Neural cell (in vitro differentiated cells): ENCODE data around the gene THRB.

Experiments used
- EP300 ChIP-seq: fragments of 450-650 bp; conservative IDR thresholded peaks from 2 replicates; pipeline ENCODE4 v1.6.1; 2014; ENCODE audit warnings: antibody characterized with exemption, mild to moderate bottlenecking, moderate library complexity; ENCODE audit not compliant: poor library complexity, severe bottlenecking
- EZH2 ChIP-seq: fragments of 200-600, 300-800 bp; shearing (Covaris generic), sonication (generic); IDR thresholded peaks from 2 replicates; pipeline ENCODE4 v1.6.1; 2014; ENCODE audit warnings: antibody characterized with exemption, low read length, borderline replicate concordance, mild to moderate bottlenecking; ENCODE audit not compliant: insufficient read depth, poor library complexity, severe bottlenecking
- MXI1 ChIP-seq: fragments of 450-650 bp; conservative IDR thresholded peaks from 2 replicates; pipeline ENCODE4 v1.6.1; 2014; ENCODE audit warnings: antibody characterized with exemption, mild to moderate bottlenecking; ENCODE audit not compliant: poor library complexity, severe bottlenecking
- POLR2AphosphoS5 ChIP-seq: IDR thresholded peaks from 2 replicates; pipeline ENCODE4 v1.6.1; 2012
- RAD21 ChIP-seq: fragments of 450-650 bp; conservative IDR thresholded peaks from 2 replicates; pipeline ENCODE4 v1.6.1; 2014; ENCODE audit warnings: antibody characterized with exemption, mild to moderate bottlenecking, moderate library complexity
- SMC3 ChIP-seq: fragments of 450-650 bp; conservative IDR thresholded peaks from 2 replicates; pipeline ENCODE4 v1.6.1; 2014; ENCODE audit warnings: antibody characterized with exemption, mild to moderate bottlenecking, moderate library complexity; ENCODE audit not compliant: poor library complexity
- TAF1 ChIP-seq: IDR thresholded peaks from 2 replicates; pipeline ENCODE4 v1.6.1; 2012; ENCODE audit warnings: low read depth
- TF ChIP-seq, protein P1 (sequence below): fragments of 450-650 bp; IDR thresholded peaks from 2 replicates; pipeline ENCODE4 v1.5.1; 2014; ENCODE audit warnings: antibody characterized with exemption, mild to moderate bottlenecking, moderate library complexity; ENCODE audit not compliant: poor library complexity, severe bottlenecking

DNA sequence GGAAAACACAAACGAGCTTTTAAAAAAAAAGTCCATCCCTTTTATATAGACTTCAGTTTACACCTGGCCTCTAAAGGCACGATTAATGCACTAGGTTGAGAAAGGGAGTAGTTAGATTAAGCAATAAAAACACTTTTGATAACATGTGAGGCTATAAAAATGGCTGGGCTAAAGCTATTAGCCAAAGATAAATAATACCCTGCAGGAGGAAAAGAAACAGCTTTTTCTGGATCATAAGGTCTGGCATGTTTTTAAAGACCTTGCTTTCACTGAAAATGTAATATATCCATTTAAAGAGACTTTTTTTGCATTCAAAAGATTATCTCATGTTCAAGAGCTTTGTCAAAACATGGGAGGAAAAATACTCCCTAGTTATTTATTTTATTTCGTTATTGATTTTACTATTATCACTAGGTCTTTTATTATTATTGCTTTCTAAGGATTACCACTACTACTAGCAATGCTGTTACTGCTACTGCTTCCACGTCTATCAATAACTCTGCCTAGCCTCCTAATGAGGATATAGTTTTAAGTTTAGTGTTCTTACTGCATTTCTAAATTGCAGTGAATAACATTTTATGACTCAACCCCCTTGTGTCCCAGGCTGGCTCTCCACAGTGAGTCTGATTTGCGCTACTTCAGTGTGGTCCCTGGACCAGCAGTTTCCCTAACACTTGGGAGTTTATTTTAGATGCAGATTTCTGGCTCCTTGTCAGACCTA is 93.4 kb downstream of the THRB start:
- TF ChIP-seq EZH2 (no peak), EP300 (no peak), MXI1 (no peak), RAD21 (no peak), POLR2AphosphoS5 (no peak), TAF1 (no peak), SMC3 (no peak)
- TF ChIP-seq, protein P1, sequence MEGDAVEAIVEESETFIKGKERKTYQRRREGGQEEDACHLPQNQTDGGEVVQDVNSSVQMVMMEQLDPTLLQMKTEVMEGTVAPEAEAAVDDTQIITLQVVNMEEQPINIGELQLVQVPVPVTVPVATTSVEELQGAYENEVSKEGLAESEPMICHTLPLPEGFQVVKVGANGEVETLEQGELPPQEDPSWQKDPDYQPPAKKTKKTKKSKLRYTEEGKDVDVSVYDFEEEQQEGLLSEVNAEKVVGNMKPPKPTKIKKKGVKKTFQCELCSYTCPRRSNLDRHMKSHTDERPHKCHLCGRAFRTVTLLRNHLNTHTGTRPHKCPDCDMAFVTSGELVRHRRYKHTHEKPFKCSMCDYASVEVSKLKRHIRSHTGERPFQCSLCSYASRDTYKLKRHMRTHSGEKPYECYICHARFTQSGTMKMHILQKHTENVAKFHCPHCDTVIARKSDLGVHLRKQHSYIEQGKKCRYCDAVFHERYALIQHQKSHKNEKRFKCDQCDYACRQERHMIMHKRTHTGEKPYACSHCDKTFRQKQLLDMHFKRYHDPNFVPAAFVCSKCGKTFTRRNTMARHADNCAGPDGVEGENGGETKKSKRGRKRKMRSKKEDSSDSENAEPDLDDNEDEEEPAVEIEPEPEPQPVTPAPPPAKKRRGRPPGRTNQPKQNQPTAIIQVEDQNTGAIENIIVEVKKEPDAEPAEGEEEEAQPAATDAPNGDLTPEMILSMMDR = no peak
